IMR-90 (cell line): ENCODE measurements around the gene ACYP2. TPM values are rescaled to one million over a fixed set of nuclear protein-coding genes. Genes with fewer than 3 reads are reported as not detected.

Experiments
- ATAC-seq: fragments of 200-7000 bp; cut with Tn5 transposase; 2 replicates; pipeline ENCODE4 v1.9.1; 2020; ENCODE audit warnings: low read depth, mild to moderate bottlenecking, moderate library complexity
- BruUV-seq: library from RNA; stranded (reverse); fragments of 400-500 nt; replicated peaks from 2 replicates; lab custom pipeline; 2021; lab: Mats Ljungman, UMichigan
- CTCF ChIA-PET: fragments of 300-600 bp; formaldehyde crosslinking; extraction: SDS; loops from one replicate; lab custom pipeline; 2021; ENCODE audit warnings: antibody characterized with exemption; lab: Yijun Ruan, JAX
- POLR2A ChIA-PET: fragments of 300-600 bp; sonication (Branson Sonifier 250); formaldehyde crosslinking; loops from one replicate; lab custom pipeline; 2022; ENCODE audit warnings: antibody characterized with exemption; ENCODE audit not compliant: unreplicated experiment; lab: Charles Lee
- DNase-seq: peaks from one replicate; pipeline ENCODE4 v3.0.0; 2013
- H2AFZ ChIP-seq: replicated peaks from 2 replicates; pipeline ENCODE3; 2013; ENCODE audit warnings: low read length, mild to moderate bottlenecking; ENCODE audit not compliant: poor library complexity
- H2AK5ac ChIP-seq: 2 replicates; pipeline ENCODE4 v1.6.1; 2013; ENCODE audit warnings: low read depth, low read length, inconsistent platforms
- H2AK9ac ChIP-seq: replicated peaks from 2 replicates; pipeline ENCODE3; 2013; ENCODE audit warnings: mild to moderate bottlenecking, low read depth, low read length, moderate library complexity; ENCODE audit not compliant: poor library complexity
- H2BK120ac ChIP-seq: 2 replicates; pipeline ENCODE4 v1.6.1; 2013; ENCODE audit warnings: low read depth, low read length, inconsistent platforms
- H2BK15ac ChIP-seq: 3 replicates; pipeline ENCODE4 v1.6.1; 2013; ENCODE audit warnings: low read depth, low read length, inconsistent platforms
- H2BK20ac ChIP-seq: 2 replicates; pipeline ENCODE4 v1.6.1; 2013; ENCODE audit warnings: low read depth, mild to moderate bottlenecking, inconsistent platforms, low read length, moderate library complexity
- H2BK5ac ChIP-seq: 2 replicates; pipeline ENCODE4 v1.6.1; 2013; ENCODE audit warnings: mild to moderate bottlenecking, low read depth, low read length, inconsistent platforms; ENCODE audit not compliant: poor library complexity, severe bottlenecking
- H3K14ac ChIP-seq: replicated peaks from 2 replicates; pipeline ENCODE4 v1.6.1; 2013; ENCODE audit warnings: low read depth, low read length, inconsistent platforms
- H3K18ac ChIP-seq: 2 replicates; pipeline ENCODE4 v1.6.1; 2013; ENCODE audit warnings: low read depth, low read length, control low read depth
- H3K23ac ChIP-seq: 2 replicates; pipeline ENCODE4 v1.6.1; 2013; ENCODE audit warnings: low read depth, low read length, inconsistent platforms
- H3K27ac ChIP-seq: 2 replicates; pipeline ENCODE4 v1.5.1; 2013; ENCODE audit warnings: mild to moderate bottlenecking, control low read depth, low read length; ENCODE audit not compliant: insufficient read depth
- H3K27me3 ChIP-seq: 2 replicates; pipeline ENCODE4 v1.6.1; 2013; ENCODE audit warnings: low read length; ENCODE audit not compliant: control insufficient read depth, insufficient read depth
- H3K36me3 ChIP-seq: 2 replicates; pipeline ENCODE4 v1.6.1; 2013; ENCODE audit warnings: low read length, mixed read lengths; ENCODE audit not compliant: control insufficient read depth, insufficient read depth
- H3K4ac ChIP-seq: 2 replicates; pipeline ENCODE4 v1.6.1; 2013; ENCODE audit warnings: low read depth, low read length, inconsistent platforms
- H3K4me1 ChIP-seq: 2 replicates; pipeline ENCODE4 v1.6.1; 2013; ENCODE audit warnings: low read length, mixed read lengths; ENCODE audit not compliant: control insufficient read depth, insufficient read depth
- H3K4me2 ChIP-seq: 2 replicates; pipeline ENCODE4 v1.6.1; 2013; ENCODE audit warnings: low read depth, mild to moderate bottlenecking, control low read depth, low read length, moderate library complexity
- H3K4me3 ChIP-seq: 2 replicates; pipeline ENCODE4 v1.5.1; 2013; ENCODE audit warnings: low read depth, mild to moderate bottlenecking, control low read depth, low read length, moderate library complexity; ENCODE audit not compliant: insufficient read depth
- H3K56ac ChIP-seq: 2 replicates; pipeline ENCODE4 v1.6.1; 2013; ENCODE audit warnings: low read length, inconsistent platforms; ENCODE audit not compliant: insufficient read depth; ENCODE audit errors: extremely low read depth
- H3K79me1 ChIP-seq, 2 experiments: 2 replicates each; pipeline ENCODE4 v1.6.1; 2013; ENCODE audit warnings: low read length in 2 of 2, inconsistent platforms in 1 of 2, low read depth in 1 of 2
- H3K9ac ChIP-seq: 2 replicates; pipeline ENCODE4 v1.6.1; 2013; ENCODE audit warnings: low read depth, low read length, control low read depth
- H3K9me1 ChIP-seq: 2 replicates; pipeline ENCODE4 v1.6.1; 2013; ENCODE audit warnings: low read length, inconsistent platforms; ENCODE audit not compliant: insufficient read depth
- H3K9me3 ChIP-seq: 2 replicates; pipeline ENCODE4 v1.6.1; 2013; ENCODE audit warnings: low read length; ENCODE audit not compliant: control insufficient read depth, insufficient read depth
- H4K20me1 ChIP-seq: 2 replicates; pipeline ENCODE4 v1.6.1; 2013; ENCODE audit warnings: low read length, inconsistent platforms; ENCODE audit not compliant: insufficient read depth
- H4K5ac ChIP-seq: 2 replicates; pipeline ENCODE4 v1.6.1; 2013; ENCODE audit warnings: mild to moderate bottlenecking, low read depth, low read length, control low read depth
- H4K8ac ChIP-seq, 2 experiments: 2 replicates each; pipeline ENCODE4 v1.6.1; 2013; ENCODE audit warnings: low read depth in 2 of 2, low read length in 2 of 2, control low read depth in 1 of 2, inconsistent platforms in 1 of 2
- H4K91ac ChIP-seq: 2 replicates; pipeline ENCODE4 v1.6.1; 2013; ENCODE audit warnings: low read depth, low read length, inconsistent platforms; ENCODE audit not compliant: insufficient read depth
- BHLHE40 ChIP-seq: fragments of 150-350 bp; IDR thresholded peaks from 2 replicates; pipeline ENCODE4 v1.6.1; 2016; ENCODE audit warnings: mild to moderate bottlenecking, low read depth, low read length
- CEBPB ChIP-seq: IDR thresholded peaks from 2 replicates; pipeline ENCODE4 v1.6.1; 2012; ENCODE audit warnings: low read depth, low read length, improper control_type of control experiment
- CHD1 ChIP-seq: IDR thresholded peaks from 2 replicates; pipeline ENCODE4 v1.6.1; 2012; ENCODE audit warnings: low read depth, low read length, improper control_type of control experiment
- CTCF ChIP-seq: conservative IDR thresholded peaks from 2 replicates; pipeline ENCODE4 v1.5.1; 2012; ENCODE audit warnings: mild to moderate bottlenecking, low read depth, low read length, improper control_type of control experiment
- FOS ChIP-seq: fragments of 150-350 bp; IDR thresholded peaks from 2 replicates; pipeline ENCODE4 v1.6.1; 2016; ENCODE audit warnings: low read depth, low read length
- MAFK ChIP-seq: IDR thresholded peaks from 2 replicates; pipeline ENCODE4 v1.6.1; 2012; ENCODE audit warnings: low read depth, low read length, improper control_type of control experiment
- MAZ ChIP-seq: IDR thresholded peaks from 2 replicates; pipeline ENCODE4 v1.6.1; 2012; ENCODE audit warnings: low read depth, mild to moderate bottlenecking, low read length, improper control_type of control experiment, moderate library complexity, borderline replicate concordance
- NFE2L2 ChIP-seq: fragments of 150-350 bp; IDR thresholded peaks from 2 replicates; pipeline ENCODE4 v1.6.1; 2016; ENCODE audit warnings: low read depth, mild to moderate bottlenecking, low read length
- RAD21 ChIP-seq: IDR thresholded peaks from 2 replicates; pipeline ENCODE4 v1.6.1; 2012; ENCODE audit warnings: low read length, improper control_type of control experiment
- RFX5 ChIP-seq: IDR thresholded peaks from 2 replicates; pipeline ENCODE4 v1.8.0; 2012; ENCODE audit warnings: low read depth, mild to moderate bottlenecking, low read length, moderate library complexity
- SMC3 ChIP-seq: fragments of 150-350 bp; IDR thresholded peaks from 2 replicates; pipeline ENCODE4 v1.6.1; 2016; ENCODE audit warnings: low read depth, mild to moderate bottlenecking, antibody characterized with exemption, low read length, moderate library complexity
- USF2 ChIP-seq: fragments of 150-350 bp; IDR thresholded peaks from 2 replicates; pipeline ENCODE4 v1.6.1; 2017; ENCODE audit warnings: mild to moderate bottlenecking, antibody characterized with exemption, low read length, low read depth
- dilution Hi-C: fragments of 300-500 bp; cut with HindIII; formaldehyde crosslinking; loops from one replicate; pipeline ENCODE4 v1.14.3; 2018; ENCODE audit warnings: low sequenced_read_pairs; ENCODE audit not compliant: unreplicated experiment
- in situ Hi-C: fragments of 300-500 bp; cut with MboI; formaldehyde crosslinking; loops from 3 replicates; pipeline ENCODE4 v1.14.3; 2019; ENCODE audit warnings: low sequenced_read_pairs, inconsistent platforms, mixed read lengths
- intact Hi-C: fragments of 100-400 bp; cut with micrococcal nuclease; formaldehyde crosslinking; loops from 2 replicates; pipeline ENCODE4 v1.10.0; 2022
- polyA plus RNA-seq, 3 experiments: library from polyadenylated mRNA; depleted of rRNA; stranded (reverse); fragments of >200 nt; gene quantifications; 2 replicates each; pipeline ENCODE4 v1.2.3, GENCODE V29; 2012; ENCODE audit warnings: low replicate concordance in 1 of 3
- total RNA-seq: library from RNA; depleted of rRNA; stranded (reverse); fragments of >200 nt; gene quantifications from 2 replicates; pipeline ENCODE4 v1.2.3, GENCODE V29; 2012
- TF ChIP-seq, protein P1 (sequence below): fragments of 150-350 bp; IDR thresholded peaks from 2 replicates; pipeline ENCODE4 v1.6.1; 2016; ENCODE audit warnings: low read depth, mild to moderate bottlenecking, low read length, moderate library complexity, borderline replicate concordance

ACYP2 gene
- total and polyA plus RNA-seq, 2 of the 4 experiments (the other 2 are of a cell fraction) = 3.9 to 7.4 TPM

DNA sequence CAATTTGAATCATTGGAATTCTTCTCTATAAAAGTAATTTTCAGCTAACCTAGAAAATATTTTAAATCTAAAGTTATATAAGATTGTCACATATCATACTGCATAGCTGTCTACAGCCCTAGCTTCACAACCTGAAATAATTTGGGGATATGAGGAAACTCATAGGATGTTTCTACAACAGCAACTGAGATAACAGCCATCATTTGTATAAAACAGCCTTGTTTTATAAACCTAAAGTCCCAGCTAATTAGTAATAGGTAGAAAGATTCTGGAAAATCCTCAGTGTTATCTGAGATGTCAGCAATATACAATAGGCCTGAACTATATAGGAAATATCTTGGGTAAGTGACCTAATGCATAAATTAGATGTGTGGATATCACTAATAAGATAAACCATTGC lies 188.2 kb downstream of the ACYP2 start:
- no peak overlapping the region for H3K23ac ChIP-seq
- no peaks in the 10 kb centered on the region for H3K9me1 ChIP-seq
- ATAC-seq = no peak
- no peaks in the 10 kb centered on the region for H4K20me1 ChIP-seq
- no peak overlapping the region for H4K8ac ChIP-seq
- no peak overlapping the region for H3K27ac ChIP-seq
- dilution Hi-C loops = no loop called here
- no peak overlapping the region for H2BK5ac ChIP-seq
- H2AFZ ChIP-seq = no peak overlapping the region
- H3K56ac ChIP-seq = no peak overlapping the region
- H3K79me1 ChIP-seq = no peaks in the 10 kb centered on the region
- intact Hi-C loops = no loop called here
- ChIA-PET CTCF (interaction anchor here (0.7 kb wide), 1 partner anchor 255 kb away, joined by 3 read pairs; no protein-coding TSS in a partner anchor), POLR2A (no interaction called here)
- H2BK20ac ChIP-seq = no peak overlapping the region
- no peak overlapping the region for H3K18ac ChIP-seq
- no peak overlapping the region for H2AK9ac ChIP-seq
- H3K4me3 ChIP-seq = no peak overlapping the region
- H3K9ac ChIP-seq = no peak overlapping the region
- TF ChIP-seq RFX5 (no peak), CEBPB (no peak), RAD21 (no peak), SMC3 (no peak), CTCF (no peak), BHLHE40 (no peak), MAZ (no peak), CHD1 (no peak), FOS (no peak), NFE2L2 (no peak), MAFK (no peak), USF2 (no peak)
- TF ChIP-seq, protein P1, sequence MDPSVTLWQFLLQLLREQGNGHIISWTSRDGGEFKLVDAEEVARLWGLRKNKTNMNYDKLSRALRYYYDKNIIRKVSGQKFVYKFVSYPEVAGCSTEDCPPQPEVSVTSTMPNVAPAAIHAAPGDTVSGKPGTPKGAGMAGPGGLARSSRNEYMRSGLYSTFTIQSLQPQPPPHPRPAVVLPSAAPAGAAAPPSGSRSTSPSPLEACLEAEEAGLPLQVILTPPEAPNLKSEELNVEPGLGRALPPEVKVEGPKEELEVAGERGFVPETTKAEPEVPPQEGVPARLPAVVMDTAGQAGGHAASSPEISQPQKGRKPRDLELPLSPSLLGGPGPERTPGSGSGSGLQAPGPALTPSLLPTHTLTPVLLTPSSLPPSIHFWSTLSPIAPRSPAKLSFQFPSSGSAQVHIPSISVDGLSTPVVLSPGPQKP = no peak
- no peak overlapping the region for H2BK120ac ChIP-seq
- H4K5ac ChIP-seq = no peak overlapping the region
- no peak overlapping the region for H3K14ac ChIP-seq
- no peak overlapping the region for H3K4ac ChIP-seq
- no TSS peak for BruUV-seq
- no peak overlapping the region for H2BK15ac ChIP-seq
- no peak overlapping the region for H3K4me2 ChIP-seq
- no peak overlapping the region for H2AK5ac ChIP-seq
- H3K9me3 ChIP-seq = no peaks in the 10 kb centered on the region
- H3K4me1 ChIP-seq = peaks cover 4% of the 10 kb centered on the region
- H4K91ac ChIP-seq = no peak overlapping the region
- DNase-seq = no peak
- no peaks in the 10 kb centered on the region for H3K36me3 ChIP-seq
- H3K27me3 ChIP-seq = no peaks in the 10 kb centered on the region
- in situ Hi-C loops = no loop called here
